IPS-NIHi11 (cell line): Measurements from ENCODE around the gene CCL25.

Experiments used
- DNase-seq: peaks from one replicate; pipeline ENCODE4 v3.0.0; 2012; ENCODE audit warnings: mixed read lengths, low spot score

CCL25 gene

GRCh38 chr19:8109890-8110662 lies 57.5 kb downstream of the CCL25 start:
- no peak for DNase-seq

- DNase-seq, result no peak
Observed at GRCh38 chr19:8110931-8111330, 58.4 kb downstream of the CCL25 start.

- no peak for DNase-seq
Observed at GRCh38 chr19:8111376-8111775, 58.8 kb downstream of the CCL25 start.
